HEK293 (cell line): ENCODE results near the gene MACF1.
A peak's percentile ranks its signal among the peaks of the same experiment; 100 is the strongest.

Source experiments
- BCL11B ChIP-seq: fragments of 450-650 bp; formaldehyde crosslinking; IDR thresholded peaks from 2 replicates; pipeline ENCODE4 v1.5.1; 2016; ENCODE audit warnings: low read depth, missing biosample characterization, missing genetic modification characterization
- HOXA7 ChIP-seq: sonication (generic); formaldehyde crosslinking; IDR thresholded peaks from 2 replicates; pipeline ENCODE4 v1.8.1; 2022; ENCODE audit warnings: missing genetic modification reagents, borderline replicate concordance
- HOXD13 ChIP-seq: sonication (generic); formaldehyde crosslinking; IDR thresholded peaks from 2 replicates; pipeline ENCODE4 v1.8.0; 2022; ENCODE audit warnings: missing genetic modification reagents, borderline replicate concordance
- KLF1 ChIP-seq: fragments of 450-650 bp; formaldehyde crosslinking; IDR thresholded peaks from 2 replicates; pipeline ENCODE4 v1.5.1; 2016; ENCODE audit warnings: missing biosample characterization, missing genetic modification characterization
- KLF17 ChIP-seq: fragments of 450-650 bp; formaldehyde crosslinking; IDR thresholded peaks from 2 replicates; pipeline ENCODE4 v1.5.1; 2016; ENCODE audit warnings: missing biosample characterization, missing genetic modification characterization
- MZF1 ChIP-seq: fragments of 450-650 bp; formaldehyde crosslinking; IDR thresholded peaks from 2 replicates; pipeline ENCODE4 v1.5.1; 2017; ENCODE audit warnings: missing biosample characterization, missing genetic modification characterization, borderline replicate concordance
- SETDB1 ChIP-seq: IDR thresholded peaks from one replicate; pipeline ENCODE4 v1.6.1; 2017; ENCODE audit warnings: mild to moderate bottlenecking, low read length, moderate library complexity, mixed read lengths; ENCODE audit not compliant: insufficient read length
- TSHZ1 ChIP-seq: fragments of 450-650 bp; formaldehyde crosslinking; IDR thresholded peaks from 2 replicates; pipeline ENCODE4 v1.5.1; 2016; ENCODE audit warnings: missing biosample characterization, missing genetic modification characterization, borderline replicate concordance
- ZBTB17 ChIP-seq: fragments of 450-650 bp; formaldehyde crosslinking; IDR thresholded peaks from 2 replicates; pipeline ENCODE4 v1.5.1; 2016; ENCODE audit warnings: missing biosample characterization, missing genetic modification characterization
- ZBTB48 ChIP-seq: fragments of 450-650 bp; formaldehyde crosslinking; IDR thresholded peaks from 2 replicates; pipeline ENCODE4 v1.5.1; 2016; ENCODE audit warnings: missing biosample characterization, missing genetic modification characterization
- ZNF10 ChIP-seq: fragments of 450-650 bp; formaldehyde crosslinking; IDR thresholded peaks from 2 replicates; pipeline ENCODE4 v1.5.1; 2017; ENCODE audit warnings: missing biosample characterization, missing genetic modification characterization
- ZNF2 ChIP-seq: fragments of 450-650 bp; formaldehyde crosslinking; IDR thresholded peaks from 2 replicates; pipeline ENCODE4 v1.5.1; 2016; ENCODE audit warnings: missing biosample characterization, missing genetic modification characterization
- ZNF26 ChIP-seq: fragments of 450-650 bp; formaldehyde crosslinking; IDR thresholded peaks from 2 replicates; pipeline ENCODE4 v1.5.1; 2016; ENCODE audit warnings: missing biosample characterization, missing genetic modification characterization
- ZNF311 ChIP-seq: fragments of 450-650 bp; formaldehyde crosslinking; IDR thresholded peaks from 2 replicates; pipeline ENCODE4 v1.5.1; 2017; ENCODE audit warnings: missing biosample characterization, missing genetic modification characterization, borderline replicate concordance
- ZNF335 ChIP-seq: fragments of 450-650 bp; formaldehyde crosslinking; conservative IDR thresholded peaks from 2 replicates; pipeline ENCODE4 v1.5.1; 2016; ENCODE audit warnings: missing biosample characterization, missing genetic modification characterization
- ZNF341 ChIP-seq: fragments of 450-650 bp; formaldehyde crosslinking; IDR thresholded peaks from 2 replicates; pipeline ENCODE4; 2016; ENCODE audit warnings: low read depth, missing biosample characterization, missing genetic modification characterization
- ZNF391 ChIP-seq: fragments of 450-650 bp; formaldehyde crosslinking; IDR thresholded peaks from 2 replicates; pipeline ENCODE4 v1.5.1; 2016; ENCODE audit warnings: low read depth, missing biosample characterization, missing genetic modification characterization, borderline replicate concordance
- ZNF416 ChIP-seq: fragments of 450-650 bp; formaldehyde crosslinking; IDR thresholded peaks from 2 replicates; pipeline ENCODE4 v1.5.1; 2016; ENCODE audit warnings: missing biosample characterization, missing genetic modification characterization
- ZNF426 ChIP-seq: fragments of 450-650 bp; formaldehyde crosslinking; IDR thresholded peaks from 2 replicates; pipeline ENCODE4 v1.5.1; 2017; ENCODE audit warnings: missing biosample characterization, missing genetic modification characterization, mild to moderate bottlenecking, inconsistent platforms, moderate library complexity
- ZNF473 ChIP-seq: fragments of 450-650 bp; formaldehyde crosslinking; IDR thresholded peaks from 2 replicates; pipeline ENCODE4 v1.5.1; 2017; ENCODE audit warnings: missing biosample characterization, missing genetic modification characterization
- ZNF48 ChIP-seq: fragments of 450-650 bp; formaldehyde crosslinking; IDR thresholded peaks from 2 replicates; pipeline ENCODE4 v1.5.1; 2016; ENCODE audit warnings: missing biosample characterization, missing genetic modification characterization
- ZNF488 ChIP-seq: fragments of 450-650 bp; formaldehyde crosslinking; IDR thresholded peaks from 2 replicates; pipeline ENCODE4 v1.5.1; 2016; ENCODE audit warnings: missing biosample characterization, missing genetic modification characterization
- ZNF513 ChIP-seq: fragments of 450-650 bp; IDR thresholded peaks from 2 replicates; pipeline ENCODE4 v1.5.1; 2018; ENCODE audit warnings: missing biosample characterization, missing genetic modification characterization
- ZNF530 ChIP-seq: fragments of 450-650 bp; formaldehyde crosslinking; IDR thresholded peaks from 2 replicates; pipeline ENCODE4 v1.5.1; 2016; ENCODE audit warnings: low read depth, missing biosample characterization, missing genetic modification characterization
- ZNF624 ChIP-seq: fragments of 450-650 bp; formaldehyde crosslinking; IDR thresholded peaks from 2 replicates; pipeline ENCODE4 v1.5.1; 2017; ENCODE audit warnings: missing biosample characterization, missing genetic modification characterization
- ZNF664 ChIP-seq: fragments of 450-650 bp; formaldehyde crosslinking; IDR thresholded peaks from 2 replicates; pipeline ENCODE4 v1.5.1; 2016; ENCODE audit warnings: missing biosample characterization, missing genetic modification characterization
- ZNF670 ChIP-seq: fragments of 450-650 bp; formaldehyde crosslinking; IDR thresholded peaks from 2 replicates; pipeline ENCODE4 v1.5.1; 2016; ENCODE audit warnings: missing biosample characterization, missing genetic modification characterization, low read depth
- ZNF707 ChIP-seq: fragments of 450-650 bp; formaldehyde crosslinking; IDR thresholded peaks from 2 replicates; pipeline ENCODE4 v1.5.1; 2016; ENCODE audit warnings: missing biosample characterization, missing genetic modification characterization
- ZNF76 ChIP-seq: fragments of 450-650 bp; formaldehyde crosslinking; IDR thresholded peaks from 2 replicates; pipeline ENCODE4; 2016; ENCODE audit warnings: low read depth, missing biosample characterization, missing genetic modification characterization, borderline replicate concordance

The MACF1 gene

GRCh38 chr1:39158327-39159086 is 46.0 kb upstream of the MACF1 start (continued):
- TF ChIP-seq ZNF26 (tag by site-specific recombination) (no peak), ZNF473 (tag by site-specific recombination) (no peak), ZNF391 (tag by site-specific recombination) (no peak), ZNF76 (peak; percentile 64; the same call in 1 of the 2 replicates), SETDB1 (no peak), HOXD13 (CRISPR knock-in tag) (no peak), ZNF335 (tag by site-specific recombination) (peak; percentile 52; the same call in 1 of the 2 replicates), ZNF488 (no peak), KLF1 (tag by site-specific recombination) (peak; percentile 60), ZBTB48 (tag by site-specific recombination) (peak; percentile 51), ZNF416 (no peak), ZNF10 (tag by site-specific recombination) (no peak), ZNF426 (tag by site-specific recombination) (no peak), HOXA7 (no peak), ZBTB17 (tag by site-specific recombination) (peak; percentile 75; the same call in 1 of the 2 replicates), ZNF670 (tag by site-specific recombination) (no peak), ZNF530 (no peak), BCL11B (tag by site-specific recombination) (no peak), ZNF624 (no peak), KLF17 (peak; percentile 85), ZNF707 (tag by site-specific recombination) (no peak), ZNF2 (tag by site-specific recombination) (no peak), ZNF48 (tag by site-specific recombination) (no peak), ZNF341 (tag by site-specific recombination) (no peak), ZNF664 (tag by site-specific recombination) (no peak), ZNF311 (tag by site-specific recombination) (no peak), TSHZ1 (tag by site-specific recombination) (no peak; the same call in 1 of the 2 replicates), MZF1 (tag by site-specific recombination) (peak; percentile 32; the same call in 1 of the 2 replicates), ZNF513 (tag by site-specific recombination) (no peak)
